ENCODE data around the gene HHEX. TPM values are rescaled to one million over a fixed set of nuclear protein-coding genes. Genes with fewer than 3 reads are reported as not detected.

The HHEX gene
- total RNA-seq, 1 donor from 2014 or later: not detected

- peak overlapping the region; percentile 21 for H3K4me3 Mint-ChIP-seq (ENCODE audit: unreplicated experiment)
- H3K27me3 ChIP-seq (ENCODE audit: insufficient read depth, low read length): peaks cover 34% of the 10 kb centered on the region
- H3K36me3 ChIP-seq (ENCODE audit: insufficient read depth, low read length): no peaks in the 10 kb centered on the region
- peak overlapping the region; percentile 87 for H3K4me2 ChIP-seq (ENCODE audit: low read length)
- H3K4me1 Mint-ChIP-seq (ENCODE audit: low read depth, unreplicated experiment): peaks cover 1% of the 10 kb centered on the region
- H3K4me3 ChIP-seq (ENCODE audit: insufficient read depth, low read depth, low read length): peak overlapping the region; percentile 47
- peaks cover 13% of the 10 kb centered on the region for H3K4me1 ChIP-seq (ENCODE audit: insufficient read depth, low read length)
- FAIRE-seq: no peak
- no peaks in the 10 kb centered on the region for H3K79me2 ChIP-seq (ENCODE audit: insufficient read depth, low read length)
- no peaks in the 10 kb centered on the region for H3K9me3 ChIP-seq (ENCODE audit: insufficient read depth, low read depth, low read length)
- peaks cover 4% of the 10 kb centered on the region for H3K36me3 Mint-ChIP-seq (ENCODE audit: low read depth, unreplicated experiment)
- peak; percentile 36 for DNase-seq (ENCODE audit: low read depth)
- no peak overlapping the region for H3K27ac Mint-ChIP-seq (ENCODE audit: unreplicated experiment)
- H4K20me1 ChIP-seq (ENCODE audit: insufficient read depth, low read length): no peaks in the 10 kb centered on the region
- H3K27ac ChIP-seq (ENCODE audit: low read depth, low read length): no peak overlapping the region
- peak overlapping the region; percentile 85 for H2AFZ ChIP-seq (ENCODE audit: low read depth, low read length)
- peaks cover 38% of the 10 kb centered on the region for H3K9me3 Mint-ChIP-seq (ENCODE audit: unreplicated experiment)
- peak overlapping the region; percentile 64 for H3K9ac ChIP-seq (ENCODE audit: low read length)
- H3K27me3 Mint-ChIP-seq (ENCODE audit: low read depth, unreplicated experiment): peaks cover 62% of the 10 kb centered on the region
- TF ChIP-seq, protein P1, sequence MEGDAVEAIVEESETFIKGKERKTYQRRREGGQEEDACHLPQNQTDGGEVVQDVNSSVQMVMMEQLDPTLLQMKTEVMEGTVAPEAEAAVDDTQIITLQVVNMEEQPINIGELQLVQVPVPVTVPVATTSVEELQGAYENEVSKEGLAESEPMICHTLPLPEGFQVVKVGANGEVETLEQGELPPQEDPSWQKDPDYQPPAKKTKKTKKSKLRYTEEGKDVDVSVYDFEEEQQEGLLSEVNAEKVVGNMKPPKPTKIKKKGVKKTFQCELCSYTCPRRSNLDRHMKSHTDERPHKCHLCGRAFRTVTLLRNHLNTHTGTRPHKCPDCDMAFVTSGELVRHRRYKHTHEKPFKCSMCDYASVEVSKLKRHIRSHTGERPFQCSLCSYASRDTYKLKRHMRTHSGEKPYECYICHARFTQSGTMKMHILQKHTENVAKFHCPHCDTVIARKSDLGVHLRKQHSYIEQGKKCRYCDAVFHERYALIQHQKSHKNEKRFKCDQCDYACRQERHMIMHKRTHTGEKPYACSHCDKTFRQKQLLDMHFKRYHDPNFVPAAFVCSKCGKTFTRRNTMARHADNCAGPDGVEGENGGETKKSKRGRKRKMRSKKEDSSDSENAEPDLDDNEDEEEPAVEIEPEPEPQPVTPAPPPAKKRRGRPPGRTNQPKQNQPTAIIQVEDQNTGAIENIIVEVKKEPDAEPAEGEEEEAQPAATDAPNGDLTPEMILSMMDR (IDR thresholded peaks at IDR 0.05; ENCODE audit: insufficient read depth, low read depth, low read length): no peak
- TF ChIP-seq EZH2 (IDR thresholded peaks at IDR 0.05; ENCODE audit: insufficient read depth, low read length): peak; percentile 17
These were observed 660 bp upstream of the HHEX start for GRCh38 chr10:92688927-92689662.

DNA sequence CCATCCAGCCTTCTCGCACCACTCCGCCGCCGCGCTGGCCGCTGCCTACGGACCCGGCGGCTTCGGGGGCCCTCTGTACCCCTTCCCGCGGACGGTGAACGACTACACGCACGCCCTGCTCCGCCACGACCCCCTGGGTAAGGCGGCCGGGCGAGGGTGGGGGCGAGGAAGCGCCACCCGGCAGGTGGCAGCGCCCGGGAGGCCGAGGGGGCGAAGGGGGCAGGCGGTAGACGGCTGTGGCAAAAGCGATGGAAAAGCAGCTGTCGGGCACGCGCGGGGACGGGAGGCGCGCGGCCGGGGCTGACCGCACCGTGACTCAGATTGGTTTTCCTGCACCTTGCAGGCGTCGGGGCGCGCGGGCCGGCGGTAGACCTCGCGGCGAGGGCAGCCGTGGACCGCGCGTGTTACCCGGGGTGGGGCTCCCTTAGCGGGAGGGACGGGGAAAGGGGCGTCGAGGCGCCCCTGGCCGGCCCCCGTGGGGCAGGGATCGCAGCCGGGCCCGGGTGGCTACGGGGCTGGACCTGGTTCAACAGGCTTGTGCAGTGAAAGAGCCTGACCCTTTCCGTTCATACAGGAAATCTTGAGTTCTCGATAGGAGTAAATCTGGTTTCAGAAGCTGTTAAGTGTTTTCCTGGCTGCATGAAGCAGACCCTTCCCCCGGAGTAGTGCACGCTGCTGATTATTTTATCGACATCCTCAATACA lies 608 bp downstream of the HHEX start:
- no peak overlapping the region for H3K27ac ChIP-seq (ENCODE audit: low read depth, low read length)
- FAIRE-seq (no peak), DNase-seq (ENCODE audit: low read depth) (peak; percentile 57)
- no peaks in the 10 kb centered on the region for H3K36me3 ChIP-seq (ENCODE audit: insufficient read depth, low read length)
- peak overlapping the region; percentile 56 for H3K4me3 ChIP-seq (ENCODE audit: insufficient read depth, low read depth, low read length)
- Mint-ChIP-seq H3K36me3 (ENCODE audit: low read depth, unreplicated experiment) (peaks cover 4% of the 10 kb centered on the region), H3K27me3 (ENCODE audit: low read depth, unreplicated experiment) (peaks cover 65% of the 10 kb centered on the region), H3K9me3 (ENCODE audit: unreplicated experiment) (peaks cover 30% of the 10 kb centered on the region), H3K4me3 (ENCODE audit: unreplicated experiment) (no peak overlapping the region), H3K4me1 (ENCODE audit: low read depth, unreplicated experiment) (peaks cover 1% of the 10 kb centered on the region), H3K27ac (ENCODE audit: unreplicated experiment) (no peak overlapping the region)
- peaks cover 13% of the 10 kb centered on the region for H3K4me1 ChIP-seq (ENCODE audit: insufficient read depth, low read length)
- H2AFZ ChIP-seq (ENCODE audit: low read depth, low read length): peak overlapping the region; percentile 85
- peak overlapping the region; percentile 63 for H3K9ac ChIP-seq (ENCODE audit: low read length)
- no peaks in the 10 kb centered on the region for H3K79me2 ChIP-seq (ENCODE audit: insufficient read depth, low read length)
- TF ChIP-seq, protein P1 (IDR thresholded peaks at IDR 0.05; ENCODE audit: insufficient read depth, low read depth, low read length): no peak
- peaks cover 39% of the 10 kb centered on the region for H3K27me3 ChIP-seq (ENCODE audit: insufficient read depth, low read length)
- no peaks in the 10 kb centered on the region for H3K9me3 ChIP-seq (ENCODE audit: insufficient read depth, low read depth, low read length)
- H3K4me2 ChIP-seq (ENCODE audit: low read length): peak overlapping the region; percentile 87
- no peaks in the 10 kb centered on the region for H4K20me1 ChIP-seq (ENCODE audit: insufficient read depth, low read length)

Measured in astrocyte (in vitro differentiated cells and primary cell).